ENCODE data around the gene GRID1. TPM values are rescaled to one million over a fixed set of nuclear protein-coding genes. Genes with fewer than 3 reads are reported as not detected.

The GRID1 gene
- total RNA-seq, 1 donor from 2014 or later, result 0.22 TPM

DNA sequence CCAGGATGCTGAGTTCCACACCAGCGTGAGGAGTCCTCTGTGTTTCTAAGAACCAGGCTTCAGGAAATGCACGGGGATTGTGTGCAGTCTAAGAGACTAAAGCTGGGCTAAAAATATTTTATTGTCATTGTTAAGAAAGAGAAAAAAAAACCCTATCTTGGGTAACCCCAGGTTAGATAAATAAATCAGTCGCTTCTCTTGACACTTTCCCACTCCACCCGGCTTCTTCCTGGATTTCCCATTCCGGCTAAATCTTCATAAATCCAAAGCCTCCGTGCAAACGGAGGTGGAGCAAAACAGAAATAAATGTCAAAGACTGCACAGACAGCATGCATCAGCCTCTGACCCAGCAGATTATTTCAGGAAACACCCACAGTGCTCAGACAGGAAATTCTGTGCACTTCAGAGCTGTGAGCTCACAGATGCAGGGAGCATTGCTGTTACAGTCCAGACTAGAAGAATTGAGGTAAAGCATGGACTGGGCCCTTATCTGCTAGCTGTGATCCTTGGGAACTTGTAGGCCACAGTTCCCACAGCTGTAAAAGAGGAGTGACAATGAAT, 44.8 kb upstream of the GRID1 start:
- peaks cover 15% of the 10 kb centered on the region for H3K4me1 Mint-ChIP-seq (ENCODE audit: low read depth)
- H3K27me3 Mint-ChIP-seq, result no peaks in the 10 kb centered on the region
- H3K27ac Mint-ChIP-seq, result peak overlapping the region; percentile 93
- no peak for DNase-seq (ENCODE audit: low spot score, unreplicated experiment)
- peaks cover 4% of the 10 kb centered on the region for H3K36me3 Mint-ChIP-seq (ENCODE audit: insufficient read depth)
- TF ChIP-seq, protein P1, sequence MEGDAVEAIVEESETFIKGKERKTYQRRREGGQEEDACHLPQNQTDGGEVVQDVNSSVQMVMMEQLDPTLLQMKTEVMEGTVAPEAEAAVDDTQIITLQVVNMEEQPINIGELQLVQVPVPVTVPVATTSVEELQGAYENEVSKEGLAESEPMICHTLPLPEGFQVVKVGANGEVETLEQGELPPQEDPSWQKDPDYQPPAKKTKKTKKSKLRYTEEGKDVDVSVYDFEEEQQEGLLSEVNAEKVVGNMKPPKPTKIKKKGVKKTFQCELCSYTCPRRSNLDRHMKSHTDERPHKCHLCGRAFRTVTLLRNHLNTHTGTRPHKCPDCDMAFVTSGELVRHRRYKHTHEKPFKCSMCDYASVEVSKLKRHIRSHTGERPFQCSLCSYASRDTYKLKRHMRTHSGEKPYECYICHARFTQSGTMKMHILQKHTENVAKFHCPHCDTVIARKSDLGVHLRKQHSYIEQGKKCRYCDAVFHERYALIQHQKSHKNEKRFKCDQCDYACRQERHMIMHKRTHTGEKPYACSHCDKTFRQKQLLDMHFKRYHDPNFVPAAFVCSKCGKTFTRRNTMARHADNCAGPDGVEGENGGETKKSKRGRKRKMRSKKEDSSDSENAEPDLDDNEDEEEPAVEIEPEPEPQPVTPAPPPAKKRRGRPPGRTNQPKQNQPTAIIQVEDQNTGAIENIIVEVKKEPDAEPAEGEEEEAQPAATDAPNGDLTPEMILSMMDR (IDR thresholded peaks at IDR 0.05; ENCODE audit: unreplicated experiment), result no peak
- H3K4me3 Mint-ChIP-seq (ENCODE audit: low read depth), result no peak overlapping the region
- peaks cover 6% of the 10 kb centered on the region for H3K9me3 Mint-ChIP-seq (ENCODE audit: low read depth)

DNA sequence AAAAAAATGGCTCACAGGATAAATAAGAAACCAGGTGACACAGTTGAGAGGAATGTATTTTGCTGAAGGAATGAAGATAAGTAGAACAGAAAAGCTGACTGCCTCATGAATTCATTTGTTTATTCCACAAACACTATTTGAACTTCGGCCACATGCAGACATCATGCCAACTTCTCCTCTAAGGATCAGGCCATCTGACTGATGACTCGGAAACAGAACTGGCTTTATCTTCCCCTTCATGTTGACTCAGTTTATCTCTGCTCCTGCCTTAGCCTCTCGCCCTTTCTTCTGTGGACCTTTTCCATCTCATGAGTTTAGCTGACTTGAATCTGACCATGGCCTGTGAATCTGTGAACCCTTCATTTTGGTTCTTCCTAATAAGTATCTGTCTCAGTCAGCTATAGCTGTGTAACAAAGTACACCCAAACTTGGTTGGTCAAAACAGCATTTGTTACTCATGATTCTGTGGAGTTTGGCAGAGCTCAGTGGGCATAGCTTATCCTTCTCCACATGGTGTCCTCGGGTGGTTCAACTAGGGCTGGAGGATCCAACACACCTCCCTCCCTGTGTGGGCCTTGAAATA, 44.0 kb upstream of the GRID1 start:
- H3K4me3 Mint-ChIP-seq (ENCODE audit: low read depth), result no peak overlapping the region
- peaks cover 4% of the 10 kb centered on the region for H3K36me3 Mint-ChIP-seq (ENCODE audit: insufficient read depth)
- H3K27me3 Mint-ChIP-seq, result no peaks in the 10 kb centered on the region
- H3K9me3 Mint-ChIP-seq (ENCODE audit: low read depth), result peaks cover 6% of the 10 kb centered on the region
- H3K4me1 Mint-ChIP-seq (ENCODE audit: low read depth), result peaks cover 13% of the 10 kb centered on the region
- TF ChIP-seq, protein P1 (IDR thresholded peaks at IDR 0.05; ENCODE audit: unreplicated experiment), result no peak
- DNase-seq (ENCODE audit: low spot score, unreplicated experiment), result no peak
- H3K27ac Mint-ChIP-seq, result peak overlapping the region; percentile 93

DNA sequence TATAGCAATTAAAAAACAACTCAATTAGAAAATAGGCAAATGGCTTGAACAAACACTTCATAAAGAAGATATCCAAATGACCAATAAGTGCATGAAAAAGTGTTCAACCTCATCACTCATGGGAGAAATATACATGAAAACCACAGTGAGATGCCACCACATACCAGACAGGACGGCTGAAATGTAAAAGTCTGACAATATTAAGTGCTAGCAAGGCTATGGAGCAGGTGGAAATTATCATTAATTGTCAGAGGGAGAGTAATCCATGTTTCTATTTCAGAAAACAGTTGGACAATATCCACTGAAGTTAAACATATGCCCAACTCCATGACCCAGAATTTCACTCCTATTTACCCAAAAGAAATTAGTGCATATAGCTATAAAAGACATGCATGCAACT, 42.6 kb upstream of the GRID1 start:
- Mint-ChIP-seq H3K9me3 (ENCODE audit: low read depth) (peaks cover 10% of the 10 kb centered on the region), H3K27ac (no peak overlapping the region), H3K4me1 (ENCODE audit: low read depth) (peaks cover 6% of the 10 kb centered on the region), H3K4me3 (ENCODE audit: low read depth) (no peak overlapping the region), H3K36me3 (ENCODE audit: insufficient read depth) (peaks cover 4% of the 10 kb centered on the region), H3K27me3 (peaks cover 4% of the 10 kb centered on the region)
- DNase-seq (ENCODE audit: low spot score, unreplicated experiment), result no peak
- TF ChIP-seq, protein P1 (IDR thresholded peaks at IDR 0.05; ENCODE audit: unreplicated experiment), result no peak

DNA sequence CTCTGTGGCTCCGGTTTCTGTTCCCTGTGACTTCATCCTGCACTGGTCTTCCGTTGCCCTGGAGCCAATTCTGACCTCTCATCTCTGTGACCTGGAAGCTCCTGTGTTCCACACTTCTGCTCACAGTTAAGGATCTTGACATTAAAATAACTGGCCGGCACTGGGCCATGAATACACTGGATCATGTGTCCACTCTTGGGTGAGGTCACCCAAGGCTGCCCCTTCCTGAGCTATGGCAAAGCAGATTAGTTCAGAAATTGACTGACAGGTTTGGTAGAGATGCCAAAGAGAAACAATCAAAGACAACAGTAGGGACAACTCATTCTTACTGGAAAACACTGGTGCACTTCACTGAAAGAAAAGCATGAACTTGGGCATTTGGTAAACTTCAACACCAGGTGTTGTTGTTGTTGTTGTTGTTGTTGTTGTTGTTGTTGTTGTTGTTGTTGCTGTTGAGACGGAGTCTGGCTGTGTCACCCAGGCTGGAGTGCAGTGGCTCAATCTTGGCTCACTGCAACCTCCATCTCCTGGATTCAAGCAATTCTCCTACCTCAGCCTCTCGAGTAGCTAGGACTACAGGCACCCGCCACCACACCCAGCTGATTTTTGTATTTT, 36.7 kb upstream of the GRID1 start:
- peaks cover 41% of the 10 kb centered on the region for H3K27me3 Mint-ChIP-seq
- TF ChIP-seq, protein P1 (IDR thresholded peaks at IDR 0.05; ENCODE audit: unreplicated experiment), result no peak
- no peak overlapping the region for H3K4me3 Mint-ChIP-seq (ENCODE audit: low read depth)
- H3K9me3 Mint-ChIP-seq (ENCODE audit: low read depth), result peaks cover 4% of the 10 kb centered on the region
- no peak for DNase-seq (ENCODE audit: low spot score, unreplicated experiment)
- no peak overlapping the region for H3K27ac Mint-ChIP-seq
- H3K36me3 Mint-ChIP-seq (ENCODE audit: insufficient read depth), result no peaks in the 10 kb centered on the region
- H3K4me1 Mint-ChIP-seq (ENCODE audit: low read depth), result peaks cover 8% of the 10 kb centered on the region

DNA sequence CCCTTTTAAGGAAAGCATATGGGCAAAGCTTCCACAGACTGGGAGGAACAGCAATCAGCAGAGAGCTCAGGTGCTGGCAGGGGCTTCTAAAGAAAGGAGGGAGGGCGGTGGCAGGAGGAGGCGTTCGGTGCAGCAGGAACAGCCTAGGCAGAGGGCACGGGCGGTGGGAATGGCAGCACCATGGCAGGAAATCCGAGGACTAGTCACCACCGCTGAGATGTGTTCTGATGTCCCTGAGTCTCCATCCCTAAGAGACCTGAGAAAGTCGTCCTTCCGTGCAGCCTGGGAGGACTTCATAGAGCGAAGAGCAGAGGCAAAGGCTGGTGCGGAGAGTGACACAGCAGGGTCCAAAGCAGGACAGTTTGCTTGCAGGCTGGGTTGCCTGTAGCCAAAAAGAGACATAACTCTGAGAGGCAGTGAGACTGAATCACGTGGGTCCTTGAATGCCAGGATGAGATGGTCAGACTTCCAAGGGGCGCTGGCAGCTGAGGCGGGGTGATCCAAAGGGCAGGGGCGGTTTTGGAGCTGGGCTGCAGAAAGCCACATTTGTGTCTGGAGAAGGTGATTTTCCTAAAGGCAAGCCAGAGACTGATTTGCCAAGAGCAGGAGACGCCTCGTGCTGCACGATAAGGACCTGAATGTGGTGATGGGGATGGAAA, 35.8 kb upstream of the GRID1 start:
- no peaks in the 10 kb centered on the region for H3K36me3 Mint-ChIP-seq (ENCODE audit: insufficient read depth)
- H3K27ac Mint-ChIP-seq, result no peak overlapping the region
- H3K27me3 Mint-ChIP-seq, result peaks cover 48% of the 10 kb centered on the region
- H3K9me3 Mint-ChIP-seq (ENCODE audit: low read depth), result peaks cover 4% of the 10 kb centered on the region
- no peak for DNase-seq (ENCODE audit: low spot score, unreplicated experiment)
- TF ChIP-seq, protein P1 (IDR thresholded peaks at IDR 0.05; ENCODE audit: unreplicated experiment), result no peak
- H3K4me1 Mint-ChIP-seq (ENCODE audit: low read depth), result peaks cover 8% of the 10 kb centered on the region
- H3K4me3 Mint-ChIP-seq (ENCODE audit: low read depth), result peak overlapping the region; percentile 61

Data from progenitor cell of endocrine pancreas (in vitro differentiated cells).